GM18909 (cell line): ENCODE measurements around the gene RELCH.
A peak's percentile ranks its signal among the peaks of the same experiment; 100 is the strongest.

Experiments used
- ATAC-seq: cut with Tn5 transposase; IDR thresholded peaks from one replicate; pipeline ENCODE4 v1.9.1; 2021; ENCODE audit warnings: mild to moderate bottlenecking; ENCODE audit not compliant: unreplicated experiment, poor library complexity

RELCH gene

DNA sequence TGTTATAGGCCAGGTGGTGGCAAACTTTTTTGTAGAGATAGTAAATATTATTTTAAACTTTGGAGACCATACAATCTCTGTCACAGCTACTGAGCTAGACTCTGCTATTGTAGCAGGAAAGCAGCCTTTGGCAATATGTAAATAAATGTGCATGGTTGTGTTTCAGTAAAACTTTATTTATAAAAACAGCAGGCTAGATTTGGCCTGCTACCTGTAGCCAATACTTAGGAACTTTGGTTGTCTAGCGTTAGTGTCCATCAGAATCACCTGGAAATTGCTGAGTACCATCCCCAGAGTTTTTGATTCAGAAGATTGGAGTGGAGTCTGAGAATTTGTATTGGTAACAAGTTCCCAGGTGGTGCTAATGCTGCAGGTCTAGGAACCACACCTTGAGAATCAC, 114.3 kb downstream of the RELCH start:
- ATAC-seq: no peak

DNA sequence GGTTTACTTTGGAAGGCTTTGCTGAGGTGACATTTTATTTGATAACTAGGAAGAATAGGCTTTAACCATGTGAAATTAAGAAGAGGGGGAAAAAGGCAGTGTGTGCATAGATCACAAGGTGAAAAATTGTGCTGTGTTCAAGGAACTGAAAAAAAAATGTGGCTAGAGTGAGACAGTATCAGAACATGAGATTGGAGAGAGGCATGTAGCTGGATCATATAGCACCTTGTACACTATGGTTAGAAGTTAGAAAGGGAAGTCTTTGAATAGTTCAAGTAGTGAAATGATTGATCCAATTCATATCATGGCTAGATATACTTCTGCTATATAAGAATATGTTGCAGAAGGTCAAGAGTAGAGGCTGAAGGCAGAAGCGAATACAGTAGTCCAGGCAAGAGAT, 125.8 kb downstream of the RELCH start:
- no peak for ATAC-seq

- no peak for ATAC-seq
Measured at GRCh38 chr18:62318228-62319180, 131.4 kb downstream of the RELCH start.

DNA sequence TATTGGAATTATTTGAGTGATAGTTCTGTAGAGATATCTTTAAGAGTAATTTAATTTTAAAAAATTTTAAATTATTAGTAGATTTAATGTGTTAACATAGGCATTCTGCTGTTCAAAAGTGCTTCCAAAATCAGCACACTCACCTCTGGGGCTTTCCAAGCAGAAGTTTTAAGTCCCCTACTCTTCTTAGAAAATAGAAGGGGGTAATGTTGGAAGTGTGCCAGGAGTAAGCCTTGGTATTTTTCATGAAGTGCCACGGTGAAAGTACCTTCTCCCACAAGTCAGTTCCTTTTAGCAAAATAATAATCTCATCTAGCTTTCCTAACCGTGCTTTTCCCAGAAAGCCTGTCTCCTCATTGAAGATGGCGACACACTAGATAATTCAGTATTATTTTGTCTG, 134.1 kb downstream of the RELCH start:
- ATAC-seq: no peak

GRCh38 chr18:62323483-62324180, 136.6 kb downstream of the RELCH start:
- no peak for ATAC-seq

- no peak for ATAC-seq
Measured at GRCh38 chr18:62324181-62324828, 137.2 kb downstream of the RELCH start.

- peak; percentile 66 for ATAC-seq
Measured at GRCh38 chr18:62324917-62325805, 138.1 kb downstream of the RELCH start, which contains the start of gene TNFRSF11A. Gene TNFRSF11A, plus strand, starts transcription at chr18:62325310. Its CDS starts 43 bp downstream, at chr18:62325353.

DNA sequence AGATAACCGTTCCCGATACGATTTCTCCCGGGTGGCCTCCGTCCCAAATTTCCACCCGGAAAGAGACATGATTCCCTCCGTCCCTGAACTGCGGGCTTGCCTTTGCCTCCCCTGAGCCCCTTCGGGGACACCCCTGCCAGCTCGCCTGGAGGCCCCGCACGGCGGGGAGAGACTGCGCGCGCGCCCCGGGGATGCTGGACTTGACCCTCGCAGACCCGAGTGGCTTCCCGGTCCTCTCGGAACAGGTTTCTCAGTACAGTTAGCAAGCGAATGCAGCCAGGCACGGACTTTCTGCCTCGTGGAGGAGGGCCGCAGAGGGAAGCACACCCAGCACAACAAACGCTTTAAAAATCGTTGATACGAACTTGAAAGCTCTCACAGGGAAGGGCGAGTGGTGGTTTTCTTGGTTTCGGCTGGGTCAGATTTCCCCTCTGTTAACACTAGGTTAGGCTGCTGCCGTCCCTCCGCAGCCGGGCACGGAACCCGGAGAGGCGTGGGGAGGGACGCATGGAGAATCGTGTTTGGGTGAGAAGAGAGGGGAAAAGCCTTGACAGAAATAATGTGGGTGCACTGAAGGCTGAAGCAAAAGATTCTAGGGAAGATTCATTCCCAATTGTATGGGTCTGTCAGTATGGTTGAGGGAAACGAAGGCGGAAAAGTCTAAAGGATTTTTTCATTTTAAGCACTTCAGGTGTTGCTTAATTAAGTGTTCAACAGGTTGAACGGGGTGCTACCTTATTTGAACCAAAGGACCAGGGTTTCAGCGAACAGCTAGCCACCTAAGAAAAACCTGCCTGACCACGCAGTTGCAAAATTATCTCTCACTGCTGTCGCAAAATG, 139.0 kb downstream of the RELCH start:
- ATAC-seq: peak; percentile 35

GRCh38 chr18:62326646-62327348, 139.7 kb downstream of the RELCH start:
- no peak for ATAC-seq

DNA sequence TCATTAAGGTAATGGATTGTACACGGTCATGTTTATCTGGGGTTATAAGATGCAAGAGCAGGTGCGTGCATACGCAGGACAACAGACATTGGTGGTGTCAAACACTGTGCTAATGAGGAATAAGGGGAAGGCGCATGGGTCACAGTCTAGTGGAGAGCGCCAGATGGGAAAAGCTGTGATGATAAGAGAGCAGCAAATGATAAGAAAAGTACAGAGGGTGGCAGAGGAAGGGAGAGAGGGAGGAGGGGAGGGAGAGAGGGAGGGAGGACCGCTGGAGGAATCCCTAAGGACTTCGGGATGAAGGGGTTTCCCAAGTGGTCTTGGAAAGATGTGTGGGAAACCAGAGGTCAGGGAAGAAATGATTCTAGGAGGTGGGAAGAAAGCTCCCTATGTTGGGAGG, 140.9 kb downstream of the RELCH start:
- ATAC-seq: no peak

GRCh38 chr18:62328586-62329525, 141.8 kb downstream of the RELCH start:
- no peak for ATAC-seq

DNA sequence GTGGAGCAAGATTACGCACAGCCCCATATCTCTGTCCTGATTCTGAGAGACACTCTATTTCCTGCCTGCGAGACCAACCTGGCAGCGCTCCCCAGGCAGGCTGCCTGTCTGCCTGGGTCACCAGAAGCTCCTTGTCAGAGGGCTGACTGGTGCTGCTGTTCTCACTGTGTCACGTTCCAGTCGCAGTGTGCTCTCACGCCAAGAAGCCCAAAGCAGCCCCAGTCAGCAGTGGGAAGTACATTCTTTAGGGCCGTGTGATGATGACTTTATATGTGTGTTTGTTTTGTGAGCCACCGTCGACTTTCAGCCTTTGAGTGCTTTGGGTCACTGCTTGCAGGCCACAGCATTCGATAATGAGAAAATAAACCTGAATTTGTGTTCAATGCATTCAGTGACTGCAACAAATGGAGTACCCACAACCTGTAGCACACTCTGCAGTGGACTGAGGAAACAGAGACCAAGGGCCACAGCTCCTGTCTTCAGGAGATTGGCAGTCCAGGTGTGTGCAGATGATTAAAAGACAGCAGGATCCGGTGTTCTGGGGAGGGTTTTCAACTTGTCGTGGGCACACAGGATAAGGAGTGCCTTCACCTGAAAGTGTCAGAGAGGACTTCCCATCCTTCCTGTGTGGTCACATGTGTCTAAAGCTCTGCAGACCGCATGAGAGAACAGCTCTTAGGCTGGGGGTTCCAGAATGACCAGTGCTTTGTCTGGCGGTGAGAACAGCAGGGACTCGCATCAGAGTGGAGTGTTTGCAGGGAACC, 142.8 kb downstream of the RELCH start:
- peak; percentile 50 for ATAC-seq

- no peak for ATAC-seq
Measured at GRCh38 chr18:62330650-62331049, 143.6 kb downstream of the RELCH start.

- ATAC-seq: no peak
Measured at GRCh38 chr18:62331581-62332356, 144.7 kb downstream of the RELCH start.

DNA sequence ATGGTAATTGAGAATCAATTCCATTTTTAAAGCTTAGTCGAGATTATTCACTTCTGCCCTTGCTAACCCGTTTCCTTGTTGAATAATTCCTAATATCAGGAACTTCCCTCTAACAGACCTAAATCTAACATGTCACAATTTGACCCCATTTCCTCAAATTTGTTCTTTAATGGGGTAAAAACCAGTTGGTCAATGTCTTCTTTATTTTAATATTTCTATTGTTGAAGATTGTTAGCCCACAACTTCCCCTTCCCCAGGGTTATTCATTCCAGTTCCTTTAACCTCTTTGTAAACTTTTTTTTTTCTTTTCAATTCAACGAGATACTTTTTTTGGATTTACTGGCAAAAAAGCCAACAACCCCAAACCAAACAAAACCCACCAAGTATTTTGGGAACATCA, 145.4 kb downstream of the RELCH start:
- ATAC-seq: no peak
